Colonic mucosa (tissue), 4 donors: Measurements from ENCODE around the gene PRM2. TPM values are rescaled to one million over a fixed set of nuclear protein-coding genes. Genes with fewer than 3 reads are reported as not detected.
A peak's percentile ranks its signal among the peaks of the same experiment; 100 is the strongest.

ENCODE experiments used
- DNase-seq: peaks from one replicate; pipeline ENCODE4 v3.0.0-alpha.2; 2020
- H3K27ac ChIP-seq: fragments of 200-600 bp; one replicate; pipeline ENCODE4 v1.8.0; 2021
- H3K27me3 ChIP-seq: fragments of 200-600 bp; one replicate; pipeline ENCODE4 v1.8.0; 2021
- H3K36me3 ChIP-seq: fragments of 200-600 bp; one replicate; pipeline ENCODE4 v1.8.0; 2021
- H3K4me1 ChIP-seq: fragments of 200-600 bp; one replicate; pipeline ENCODE4 v1.8.0; 2021; ENCODE audit warnings: mild to moderate bottlenecking
- H3K4me3 ChIP-seq: fragments of 200-600 bp; one replicate; pipeline ENCODE4 v1.8.0; 2021
- H3K9ac ChIP-seq, 2 donors: one replicate each; pipeline ENCODE4 v1.7.0; 2013; ENCODE audit warnings: control low read depth in 2 of 2, low read depth in 2 of 2, low read length in 2 of 2
- H3K9me3 ChIP-seq: fragments of 200-600 bp; one replicate; pipeline ENCODE4 v1.8.0; 2021
- CTCF ChIP-seq: fragments of 200-600 bp; IDR thresholded peaks from one replicate; pipeline ENCODE4 v1.8.0; 2022; ENCODE audit warnings: antibody characterized with exemption, mild to moderate bottlenecking
- intact Hi-C: fragments of 100-400 bp; cut with DNase I; formaldehyde crosslinking; loops from one replicate; pipeline ENCODE4 v1.14.1; 2022
- total RNA-seq, 2 donors: library from RNA; stranded (reverse); fragmentation: NEBNext Ultra II Directional in 1 of 2; extraction: Animal tissue kit (Norgen Biotek cat#: 25700) in 1 of 2; gene quantifications; one replicate each; pipeline ENCODE4 v1.2.1, GENCODE V29; 2021
- donor health status: healthy.
- donor health status: DM: no; HTN: no; CAD: no.
- donor health status: DM: no; HTN: no; CAD: no.

Gene PRM2
- total RNA-seq, 2 donors from 2014 or later = not detected

GRCh38 chr16:11314309-11314894 lies 38.1 kb upstream of the PRM2 start:
- peaks cover 3% of the 10 kb centered on the region for H3K4me1 ChIP-seq
- intact Hi-C loops = no loop called here
- H3K27ac ChIP-seq = no peak overlapping the region
- H3K4me3 ChIP-seq = no peak overlapping the region
- no peaks in the 10 kb centered on the region for H3K27me3 ChIP-seq
- no peaks in the 10 kb centered on the region for H3K36me3 ChIP-seq
- no peak for DNase-seq
- TF ChIP-seq CTCF = no peak
- H3K9me3 ChIP-seq = no peaks in the 10 kb centered on the region
- no peak overlapping the region for H3K9ac ChIP-seq

GRCh38 chr16:11313493-11314308 lies 37.4 kb upstream of the PRM2 start:
- Histone ChIP-seq H3K36me3 (no peaks in the 10 kb centered on the region), H3K9ac (no peak overlapping the region), H3K9me3 (no peaks in the 10 kb centered on the region), H3K4me3 (no peak overlapping the region), H3K27ac (no peak overlapping the region), H3K27me3 (no peaks in the 10 kb centered on the region), H3K4me1 (peaks cover 6% of the 10 kb centered on the region)
- no peak for TF ChIP-seq CTCF
- intact Hi-C loops = no loop called here
- no peak for DNase-seq

- intact Hi-C loops = no loop called here
- Histone ChIP-seq H3K36me3 (no peaks in the 10 kb centered on the region), H3K27ac (no peak overlapping the region), H3K4me1 (peaks cover 12% of the 10 kb centered on the region), H3K9ac (no peak overlapping the region), H3K4me3 (no peak overlapping the region), H3K9me3 (no peaks in the 10 kb centered on the region), H3K27me3 (no peaks in the 10 kb centered on the region)
- DNase-seq = peak; percentile 81
- TF ChIP-seq CTCF = no peak
These were observed 36.6 kb upstream of the PRM2 start for GRCh38 chr16:11312718-11313492.

- H3K9ac ChIP-seq = no peak overlapping the region
- H3K27me3 ChIP-seq = no peaks in the 10 kb centered on the region
- H3K36me3 ChIP-seq = no peaks in the 10 kb centered on the region
- no peaks in the 10 kb centered on the region for H3K9me3 ChIP-seq
- no peak overlapping the region for H3K27ac ChIP-seq
- H3K4me3 ChIP-seq = no peak overlapping the region
- no peak for DNase-seq
- intact Hi-C loops = no loop called here
- peaks cover 12% of the 10 kb centered on the region for H3K4me1 ChIP-seq
- TF ChIP-seq CTCF = no peak
These were observed 34.8 kb upstream of the PRM2 start for GRCh38 chr16:11310997-11311561.

- Histone ChIP-seq H3K27ac (no peak overlapping the region), H3K27me3 (no peaks in the 10 kb centered on the region), H3K9ac (no peak overlapping the region), H3K4me1 (peaks cover 12% of the 10 kb centered on the region), H3K4me3 (no peak overlapping the region), H3K9me3 (no peaks in the 10 kb centered on the region), H3K36me3 (no peaks in the 10 kb centered on the region)
- TF ChIP-seq CTCF = no peak
- no peak for DNase-seq
- intact Hi-C loops = no loop called here
These were observed 34.3 kb upstream of the PRM2 start for GRCh38 chr16:11310634-11310977.
